ENCODE results near the gene CACNA2D4.

Gene CACNA2D4

GRCh38 chr12:1842905-1843640, 75.4 kb downstream of the CACNA2D4 start:
- peak in 1 of 2 donors; percentile 38 for DNase-seq
- intact Hi-C loops (cut with DNase I; ENCODE audit: low total_unique reads): no loop called here
- no peaks in the 10 kb centered on the region for H3K36me3 ChIP-seq
- no peak for TF ChIP-seq CTCF (IDR thresholded peaks at IDR 0.05)
- no peak overlapping the region for H3K27ac ChIP-seq
- H3K4me3 ChIP-seq: no peak overlapping the region
- peaks cover 0 to 24% of the 10 kb centered on the region in 2 donors for H3K27me3 ChIP-seq
- H3K9me3 ChIP-seq: no peaks in the 10 kb centered on the region
- H3K4me1 ChIP-seq: no peaks in the 10 kb centered on the region

GRCh38 chr12:1842183-1842904, 76.1 kb downstream of the CACNA2D4 start:
- no peak for TF ChIP-seq CTCF (IDR thresholded peaks at IDR 0.05)
- Histone ChIP-seq H3K36me3 (no peaks in the 10 kb centered on the region), H3K4me3 (no peak overlapping the region), H3K27ac (no peak overlapping the region), H3K9me3 (no peaks in the 10 kb centered on the region), H3K27me3 (peaks cover 0 to 24% of the 10 kb centered on the region in 2 donors), H3K4me1 (no peaks in the 10 kb centered on the region)
- peak in 1 of 2 donors; percentile 53 for DNase-seq
- intact Hi-C loops (cut with DNase I; ENCODE audit: low total_unique reads): no loop called here

- peak in 1 of 2 donors; percentile 20 for DNase-seq
- no peak overlapping the region for H3K27ac ChIP-seq
- H3K36me3 ChIP-seq: no peaks in the 10 kb centered on the region
- no peaks in the 10 kb centered on the region for H3K9me3 ChIP-seq
- peaks cover 0 to 24% of the 10 kb centered on the region in 2 donors for H3K27me3 ChIP-seq
- no peak overlapping the region for H3K4me3 ChIP-seq
- intact Hi-C loops (cut with DNase I; ENCODE audit: low total_unique reads): no loop called here
- H3K4me1 ChIP-seq: no peaks in the 10 kb centered on the region
- no peak for TF ChIP-seq CTCF (IDR thresholded peaks at IDR 0.05)
Measured at GRCh38 chr12:1841586-1842182, 76.8 kb downstream of the CACNA2D4 start.

- no peak overlapping the region for H3K4me3 ChIP-seq
- peaks cover 0 to 26% of the 10 kb centered on the region in 2 donors for H3K27me3 ChIP-seq
- H3K27ac ChIP-seq: no peak overlapping the region
- no peak for TF ChIP-seq CTCF (IDR thresholded peaks at IDR 0.05)
- DNase-seq: peak in 1 of 2 donors; percentile 35
- no peaks in the 10 kb centered on the region for H3K4me1 ChIP-seq
- intact Hi-C loops (cut with DNase I; ENCODE audit: low total_unique reads): no loop called here
- H3K36me3 ChIP-seq: no peaks in the 10 kb centered on the region
- H3K9me3 ChIP-seq: no peaks in the 10 kb centered on the region
Measured at GRCh38 chr12:1840981-1841425, 77.4 kb downstream of the CACNA2D4 start.

GRCh38 chr12:1839956-1840951, 78.2 kb downstream of the CACNA2D4 start:
- intact Hi-C loops (cut with DNase I; ENCODE audit: low total_unique reads): no loop called here
- Histone ChIP-seq H3K9me3 (no peaks in the 10 kb centered on the region), H3K4me3 (no peak overlapping the region), H3K36me3 (no peaks in the 10 kb centered on the region), H3K27ac (no peak overlapping the region), H3K4me1 (no peaks in the 10 kb centered on the region), H3K27me3 (peaks cover 0 to 31% of the 10 kb centered on the region in 2 donors)
- TF ChIP-seq CTCF (IDR thresholded peaks at IDR 0.05): no peak
- DNase-seq: no peak
